ENCODE results near the gene SPPL2B. TPM values are rescaled to one million over a fixed set of nuclear protein-coding genes. Genes with fewer than 3 reads are reported as not detected.

SPPL2B gene
- total RNA-seq, 4 donors from 2014 or later = 196 to 448 (median 270) TPM

- TF ChIP-seq POLR2A (IDR thresholded peaks at IDR 0.05) = no peak
- TF ChIP-seq CTCF (IDR thresholded peaks at IDR 0.05) = no peak
- peak overlapping the region in 1 of 4 donors; percentile 40 for H3K4me3 ChIP-seq
Measured at GRCh38 chr19:2282862-2283237, 45.6 kb upstream of the SPPL2B start.

GRCh38 chr19:2283835-2284507 is 44.5 kb upstream of the SPPL2B start:
- Histone ChIP-seq H3K27ac (no peak overlapping the region), H3K36me3 (no peaks in the 10 kb centered on the region), H3K9me3 (no peaks in the 10 kb centered on the region), H3K4me3 (no peak overlapping the region), H3K27me3 (no peaks in the 10 kb centered on the region), H3K4me1 (peaks cover 0 to 36% (median 10%) of the 10 kb centered on the region in 4 donors)
- TF ChIP-seq CTCF (IDR thresholded peaks at IDR 0.05) = no peak
- TF ChIP-seq POLR2A (IDR thresholded peaks at IDR 0.05) = no peak
- DNase-seq = no peak

More at GRCh38 chr19:2282862-2283237, 45.6 kb upstream of the SPPL2B start:
- H3K9me3 ChIP-seq = no peaks in the 10 kb centered on the region
- no peak for DNase-seq
- H3K4me1 ChIP-seq = peaks cover 0 to 24% (median 3%) of the 10 kb centered on the region in 4 donors
- no peaks in the 10 kb centered on the region for H3K27me3 ChIP-seq
- peak overlapping the region in 2 of 4 donors; percentile 52 to 64 for H3K27ac ChIP-seq
- H3K36me3 ChIP-seq = no peaks in the 10 kb centered on the region

GRCh38 chr19:2286402-2287140 is 41.9 kb upstream of the SPPL2B start:
- no peak for DNase-seq
- Histone ChIP-seq H3K27ac (peak overlapping the region in 1 of 4 donors; percentile 97), H3K36me3 (no peaks in the 10 kb centered on the region), H3K9me3 (no peaks in the 10 kb centered on the region), H3K4me1 (peaks cover 0 to 45% (median 25%) of the 10 kb centered on the region in 4 donors), H3K4me3 (no peak overlapping the region), H3K27me3 (peaks cover 0 to 26% of the 10 kb centered on the region in 2 donors)
- TF ChIP-seq CTCF (IDR thresholded peaks at IDR 0.05) (no peak), POLR2A (IDR thresholded peaks at IDR 0.05) (no peak)

GRCh38 chr19:2287585-2288337 is 40.7 kb upstream of the SPPL2B start:
- no peak for DNase-seq
- TF ChIP-seq CTCF (IDR thresholded peaks at IDR 0.05) (no peak), POLR2A (IDR thresholded peaks at IDR 0.05) (no peak)
- Histone ChIP-seq H3K27me3 (peaks cover 0 to 28% of the 10 kb centered on the region in 2 donors), H3K4me1 (peaks cover 0 to 38% (median 25%) of the 10 kb centered on the region in 4 donors), H3K4me3 (no peak overlapping the region), H3K9me3 (no peaks in the 10 kb centered on the region), H3K27ac (peak overlapping the region in 1 of 4 donors; percentile 97), H3K36me3 (no peaks in the 10 kb centered on the region)

GRCh38 chr19:2288338-2288817 is 40.1 kb upstream of the SPPL2B start:
- no peaks in the 10 kb centered on the region for H3K36me3 ChIP-seq
- no peak for DNase-seq
- peak overlapping the region; percentile 49 to 97 (median 82) for H3K27ac ChIP-seq
- H3K4me1 ChIP-seq = peaks cover 0 to 40% (median 25%) of the 10 kb centered on the region in 4 donors
- peaks cover 0 to 28% of the 10 kb centered on the region in 2 donors for H3K27me3 ChIP-seq
- TF ChIP-seq POLR2A (IDR thresholded peaks at IDR 0.05) (no peak), CTCF (IDR thresholded peaks at IDR 0.05) (no peak)
- no peak overlapping the region for H3K4me3 ChIP-seq
- H3K9me3 ChIP-seq = no peaks in the 10 kb centered on the region

Data from Peyer's patch (tissue), 4 donors.